Coronary artery (tissue), 2 donors: ENCODE results near the gene RPS19BP1.

Experiments
- DNase-seq: peaks from one replicate; pipeline ENCODE4 v3.0.0-alpha.2; 2017; ENCODE audit warnings: low spot score
- H3K27ac ChIP-seq, 2 donors: fragments of 200-600 bp; sonication (generic); one replicate each; pipeline ENCODE4 v1.5.1; 2016 to 2019
- H3K4me3 ChIP-seq: fragments of 200-600 bp; sonication (generic); 2 replicates; pipeline ENCODE4 v1.5.1; 2016; ENCODE audit warnings: mild to moderate bottlenecking, moderate library complexity
- CTCF ChIP-seq: fragments of 200-600 bp; sonication (generic); IDR thresholded peaks from one replicate; pipeline ENCODE4 v1.5.1; 2019; ENCODE audit warnings: antibody characterized with exemption

RPS19BP1 gene

DNA sequence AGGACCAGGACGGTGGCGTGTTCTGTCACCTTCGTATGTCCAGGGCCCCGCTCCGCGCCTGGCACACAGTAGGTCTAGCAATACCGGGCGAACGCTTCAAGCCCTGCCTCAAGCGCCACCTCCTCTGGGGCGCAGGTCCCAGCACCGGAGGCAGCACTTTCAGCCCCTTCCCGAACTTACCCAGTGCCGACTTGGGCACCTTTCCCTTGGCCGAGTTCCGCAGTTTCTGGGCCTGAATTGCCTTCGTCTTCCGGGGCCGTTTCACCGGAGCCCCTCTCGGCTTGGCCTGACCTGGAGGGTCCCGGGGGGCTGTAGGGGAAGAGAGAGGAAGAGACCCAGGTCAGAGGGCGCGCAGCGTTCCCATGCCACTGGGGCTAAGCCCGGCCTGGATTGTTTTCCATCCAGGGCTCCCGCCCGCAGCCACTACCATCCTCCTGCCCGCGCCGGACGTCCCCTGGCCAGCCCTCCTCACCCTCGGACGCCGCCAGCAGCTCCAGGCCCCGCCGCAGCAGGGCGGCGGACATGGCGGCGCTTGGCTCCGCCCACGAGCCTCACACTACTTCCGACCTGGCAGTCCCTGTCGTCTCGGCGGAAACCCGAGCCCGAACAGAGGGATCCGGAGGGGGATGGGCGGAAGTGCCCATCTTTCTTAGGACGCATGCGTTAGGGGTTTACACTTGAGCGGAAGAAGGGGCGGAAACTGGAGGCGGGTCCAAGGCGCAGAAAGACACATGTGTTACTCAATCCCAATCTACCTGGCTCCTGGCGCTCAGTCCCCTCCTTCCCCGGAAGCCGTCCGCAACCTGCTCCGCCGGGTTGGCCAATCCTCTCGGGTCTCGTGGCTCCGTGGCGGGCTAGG lies at the start of gene RPS19BP1:
Gene RPS19BP1, minus strand, starts transcription at position 534 of the 859 bp plus-strand sequence. Its CDS starts 10 bp downstream, at position 524.
- Histone ChIP-seq H3K4me3 (peak within 1 kb of the TSS; percentile 97), H3K27ac (peak within 1 kb of the TSS; percentile 81 to 92)
- peak; percentile 99 for DNase-seq
- no peak for TF ChIP-seq CTCF

DNA sequence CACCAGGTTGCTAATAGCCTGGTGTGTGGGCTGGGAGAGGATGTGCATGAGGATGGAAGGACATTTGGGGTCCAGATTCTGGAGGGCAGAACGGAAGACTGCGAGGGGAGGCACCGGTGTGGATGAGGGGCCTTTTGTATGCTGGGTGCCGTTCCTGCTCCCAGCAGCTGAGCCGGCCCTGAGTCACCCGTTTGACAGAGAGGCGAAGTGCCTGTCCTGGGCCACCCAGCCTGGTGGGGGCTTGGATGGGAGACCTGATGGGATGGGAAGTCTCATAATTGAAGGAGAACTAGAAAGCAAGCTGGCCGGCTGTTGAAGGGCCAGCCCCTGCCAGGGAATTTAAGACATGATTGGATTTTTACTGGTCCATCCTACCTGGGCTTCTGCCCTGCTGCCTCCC lies 48.8 kb upstream of the RPS19BP1 start:
- no peak for DNase-seq
- TF ChIP-seq CTCF, result no peak
- H3K4me3 ChIP-seq, result no peak overlapping the region

DNA sequence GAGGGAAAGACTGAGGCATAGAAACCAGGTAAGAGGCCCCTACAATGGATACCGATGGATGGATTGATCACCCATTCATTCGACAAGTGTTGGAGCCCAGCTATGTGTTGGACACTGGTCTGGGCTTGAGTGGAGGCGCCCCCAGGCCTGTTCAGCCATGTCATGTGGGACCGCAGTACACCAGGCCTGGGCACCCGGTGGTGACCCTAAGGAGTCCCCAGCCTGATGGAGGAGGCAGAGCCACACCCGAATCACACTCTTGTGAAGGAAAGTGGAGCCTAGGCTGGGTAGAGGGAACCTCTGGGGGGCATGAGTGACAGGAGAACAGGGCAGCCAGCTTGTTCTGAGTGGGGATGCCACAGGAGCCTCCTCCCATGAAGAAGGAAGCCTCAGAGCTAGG lies 48.2 kb upstream of the RPS19BP1 start:
- no peak for DNase-seq
- no peak overlapping the region for H3K27ac ChIP-seq
- H3K4me3 ChIP-seq, result no peak overlapping the region
- no peak for TF ChIP-seq CTCF

More for the DNA sequence above, 48.8 kb upstream of the RPS19BP1 start:
- no peak overlapping the region for H3K27ac ChIP-seq

- DNase-seq, result no peak
- TF ChIP-seq CTCF, result no peak
- H3K27ac ChIP-seq, result no peak overlapping the region
- no peak overlapping the region for H3K4me3 ChIP-seq
These were observed 47.5 kb upstream of the RPS19BP1 start for GRCh38 chr22:39580006-39580441.

DNA sequence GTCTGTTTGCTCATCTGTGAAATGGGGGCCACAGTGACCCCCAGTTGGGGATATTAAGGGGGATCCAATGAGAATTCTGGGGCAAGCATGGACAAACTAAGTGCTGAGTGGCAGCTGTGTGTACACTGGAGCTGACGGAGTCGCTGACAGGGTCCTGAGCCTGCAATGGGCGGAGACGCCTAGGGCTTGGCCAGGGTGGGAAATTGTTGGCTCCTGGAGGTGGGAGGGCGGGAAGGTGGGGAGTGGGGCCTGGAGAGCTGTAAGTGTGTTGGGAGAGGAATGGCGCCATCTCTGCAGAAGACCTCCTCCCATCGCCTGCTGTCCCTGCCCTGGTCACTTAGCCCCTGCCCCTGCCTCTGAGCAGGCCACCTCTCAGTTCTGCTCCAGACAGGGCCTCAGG lies 45.4 kb upstream of the RPS19BP1 start:
- DNase-seq, result no peak
- no peak for TF ChIP-seq CTCF

DNA sequence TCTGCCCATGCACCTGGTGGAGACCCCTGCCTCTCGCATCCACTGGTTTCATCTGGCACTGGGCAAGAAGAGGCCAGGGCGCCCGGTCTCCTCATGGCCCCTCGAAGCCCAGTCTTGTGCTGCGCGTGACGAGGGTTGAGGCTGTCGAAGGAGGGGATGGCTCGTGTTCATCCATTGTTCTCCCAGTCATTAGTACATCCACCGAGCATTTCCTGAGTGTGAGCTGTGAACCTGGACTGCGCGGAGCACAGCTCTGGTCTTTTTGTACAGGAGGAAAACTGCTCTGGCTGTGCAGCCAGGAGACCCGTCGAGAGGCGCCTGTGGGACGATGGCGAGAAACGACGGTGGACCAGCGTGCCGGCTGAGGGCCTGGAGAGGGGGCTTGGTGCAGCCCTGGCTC lies 44.8 kb upstream of the RPS19BP1 start:
- no peak for DNase-seq
- H3K4me3 ChIP-seq, result no peak overlapping the region
- no peak for TF ChIP-seq CTCF
- no peak overlapping the region for H3K27ac ChIP-seq

More for the DNA sequence above, 45.4 kb upstream of the RPS19BP1 start:
- Histone ChIP-seq H3K4me3 (no peak overlapping the region), H3K27ac (no peak overlapping the region)

GRCh38 chr22:39576027-39576426 lies 43.5 kb upstream of the RPS19BP1 start:
- DNase-seq, result no peak
- H3K4me3 ChIP-seq, result no peak overlapping the region
- H3K27ac ChIP-seq, result no peak overlapping the region
- no peak for TF ChIP-seq CTCF
